ENCODE data around the gene SNCB. TPM values are rescaled to one million over a fixed set of nuclear protein-coding genes. Genes with fewer than 3 reads are reported as not detected.

SNCB gene
- polyA plus RNA-seq, 5 donors: 0.19 to 0.77 (median 0.45) TPM

DNA sequence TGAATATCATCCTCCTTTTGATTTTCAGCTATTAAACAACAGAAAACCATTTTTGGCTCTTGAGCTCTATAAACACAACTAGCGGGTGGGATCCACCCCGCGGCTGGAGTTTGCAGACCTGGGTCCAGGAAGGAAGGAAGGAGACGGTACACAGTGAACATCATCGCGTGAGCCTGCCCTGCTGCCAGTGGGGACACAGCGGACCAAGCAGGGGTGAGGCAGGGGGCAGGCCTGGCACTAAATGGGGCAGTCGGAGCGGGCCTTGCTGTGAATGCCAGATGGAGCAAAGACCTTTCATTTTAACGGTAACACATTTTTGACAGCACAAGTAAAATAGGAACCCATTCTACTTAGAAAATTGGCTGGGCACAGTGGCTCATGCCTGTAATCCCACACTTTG, 31.3 kb upstream of the SNCB start:
- no peak for DNase-seq

DNA sequence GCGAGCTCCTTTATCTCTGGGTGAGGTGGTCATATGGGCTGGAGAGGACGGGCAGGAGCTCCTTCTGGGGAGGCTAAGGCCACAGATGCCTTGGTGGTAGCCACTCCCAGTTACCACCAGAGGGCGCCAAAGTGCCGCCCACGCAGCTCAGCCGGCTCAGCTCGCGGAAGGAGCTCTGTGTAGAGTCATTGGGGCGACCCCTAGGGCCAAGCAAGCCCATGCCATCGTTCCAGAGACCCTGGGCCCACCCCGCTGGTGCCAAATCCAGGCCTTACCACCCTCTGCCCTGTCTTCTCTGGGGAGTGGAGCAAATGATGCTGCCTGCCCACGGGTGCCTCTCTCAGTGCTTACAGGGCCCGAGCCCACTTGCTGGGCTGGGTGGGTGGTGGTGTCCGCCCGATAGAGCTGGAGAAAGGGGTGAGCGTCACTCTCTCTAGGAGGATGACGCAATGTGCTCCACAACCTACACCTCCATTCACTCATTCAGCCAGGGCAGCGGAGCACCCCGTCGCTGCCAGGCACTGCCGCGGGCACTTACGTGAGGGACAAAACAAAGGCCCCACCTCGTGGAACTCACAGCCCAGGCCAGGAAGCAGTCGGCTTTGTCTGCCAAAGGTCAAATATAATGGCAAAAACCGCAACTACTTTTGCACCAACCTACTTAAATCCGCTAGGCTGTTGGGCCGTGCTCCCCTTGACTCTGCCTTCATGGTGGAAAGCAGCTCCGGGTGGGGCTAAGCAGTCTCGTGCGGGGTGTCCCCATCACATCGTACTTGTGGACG, 30.7 kb upstream of the SNCB start:
- peak; percentile 64 to 72 for DNase-seq

DNA sequence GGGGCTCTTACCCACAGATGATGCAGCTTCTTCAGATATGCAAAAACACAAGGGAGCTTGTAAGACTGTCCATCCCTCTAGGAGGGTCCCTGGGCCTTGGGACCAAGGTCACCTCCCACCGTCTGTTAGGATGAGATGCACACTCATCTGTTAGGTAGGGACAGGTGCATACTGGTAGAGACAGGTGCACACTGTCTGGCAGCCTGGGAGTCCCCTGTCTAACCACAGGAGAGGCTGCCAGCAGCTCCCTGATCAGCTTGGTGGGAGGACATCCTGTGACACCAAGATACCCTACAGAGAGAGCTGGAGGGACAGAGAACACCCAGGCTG, 30.2 kb upstream of the SNCB start:
- no peak for DNase-seq

DNA sequence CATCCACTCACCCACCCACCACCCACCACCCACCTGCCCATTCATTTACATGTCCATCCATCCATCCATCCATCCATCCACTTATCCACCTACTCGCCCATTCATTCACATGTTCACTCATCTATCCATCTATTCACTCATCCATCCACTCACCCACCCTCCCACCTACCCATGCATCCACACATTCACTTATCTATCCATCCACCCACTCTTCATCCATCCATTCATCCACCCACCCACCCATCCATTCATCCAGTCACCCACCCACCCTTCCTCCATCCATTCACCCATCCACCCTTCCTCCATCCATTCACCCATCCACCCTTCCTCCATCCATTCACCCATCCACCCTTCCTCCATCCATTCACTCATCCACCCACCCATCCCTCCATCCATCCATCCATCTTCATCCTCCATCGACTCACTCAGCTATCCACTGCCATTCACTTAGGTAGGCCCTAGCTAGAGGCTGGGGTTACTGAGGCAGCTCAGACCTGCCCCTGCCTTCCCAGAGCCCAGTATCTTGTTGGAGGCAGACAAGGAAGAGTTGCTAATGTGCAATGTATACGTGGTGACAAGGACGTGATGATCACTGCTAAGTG, 29.6 kb upstream of the SNCB start:
- no peak for DNase-seq

DNA sequence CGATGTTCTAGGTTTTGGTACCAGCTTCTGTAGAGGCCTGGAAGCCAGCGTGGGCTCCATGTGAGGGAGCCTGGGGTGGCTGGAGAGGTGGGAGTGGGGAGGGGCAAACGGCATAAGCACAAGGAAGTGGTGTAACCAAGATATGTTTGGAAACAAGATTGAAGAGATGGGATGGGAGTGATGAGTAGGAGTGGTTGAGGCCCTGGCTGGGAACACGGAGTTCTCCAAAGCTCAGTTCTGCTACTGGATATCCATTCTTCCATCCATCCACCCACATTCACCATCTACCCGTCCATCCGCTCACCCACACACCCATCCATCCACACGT, 29.1 kb upstream of the SNCB start:
- DNase-seq: no peak

DNA sequence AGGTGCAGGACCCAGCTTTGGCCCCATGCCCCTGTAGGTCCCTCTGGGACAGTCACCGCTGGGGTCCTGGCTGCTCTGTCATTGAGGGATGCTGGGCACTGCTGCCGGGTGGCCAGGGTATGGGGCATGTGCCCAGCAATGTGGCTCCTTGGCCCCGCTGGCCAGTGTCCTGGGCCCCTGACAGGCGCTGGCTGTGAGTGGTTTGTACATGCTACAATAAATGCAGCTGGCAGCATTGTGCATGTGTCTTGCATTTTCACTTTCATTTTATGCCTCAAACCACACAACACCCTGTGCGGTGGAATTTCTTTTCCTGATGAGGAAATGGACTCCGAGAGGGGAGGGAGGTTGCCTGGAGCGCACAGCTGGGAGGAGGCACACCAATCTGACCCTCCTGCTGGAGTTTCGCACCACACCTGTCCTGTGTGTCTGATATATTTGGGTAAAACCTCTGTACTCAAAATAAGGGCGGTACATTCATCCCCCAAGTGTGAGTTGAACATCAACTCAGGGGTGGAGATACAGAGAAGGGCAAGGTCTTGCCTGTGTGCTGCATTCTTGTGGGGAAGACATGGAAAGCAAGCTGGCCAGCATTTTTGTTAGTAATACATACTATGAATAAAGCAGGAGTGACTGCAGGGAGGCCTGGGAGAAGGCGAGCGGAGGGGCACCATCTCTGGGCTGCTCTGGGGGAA, 28.6 kb upstream of the SNCB start:
- DNase-seq: no peak

DNA sequence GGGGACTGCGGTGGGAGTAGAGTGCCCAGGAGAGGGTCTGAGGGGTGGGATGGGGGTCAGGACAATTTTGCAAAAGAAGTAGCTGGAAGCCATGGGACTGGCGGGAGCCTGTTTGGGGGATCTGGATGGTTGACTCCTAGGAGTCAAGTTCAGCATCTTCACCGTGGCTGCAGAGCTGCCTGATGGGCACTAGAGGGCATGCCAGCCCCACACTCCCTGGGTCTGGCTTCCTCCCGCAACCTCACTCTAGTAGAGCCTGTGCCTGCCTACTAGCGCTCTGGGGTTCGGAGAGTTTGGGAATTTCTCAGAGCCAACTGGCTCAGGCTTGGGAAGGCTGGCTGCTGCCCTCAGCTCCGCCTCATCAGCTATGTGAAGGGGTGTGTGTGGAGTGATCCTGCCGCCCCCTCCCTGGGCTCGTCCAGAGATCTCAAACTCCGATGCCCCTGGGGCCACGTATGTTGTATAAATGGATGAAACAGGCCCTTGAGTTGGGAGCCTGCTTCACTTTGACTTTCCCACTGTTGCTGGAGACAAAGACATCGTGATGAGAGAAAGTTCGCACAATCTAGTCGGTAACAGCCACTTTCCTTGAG, 27.8 kb upstream of the SNCB start:
- DNase-seq: peak in 1 of 2 donors; percentile 48

DNA sequence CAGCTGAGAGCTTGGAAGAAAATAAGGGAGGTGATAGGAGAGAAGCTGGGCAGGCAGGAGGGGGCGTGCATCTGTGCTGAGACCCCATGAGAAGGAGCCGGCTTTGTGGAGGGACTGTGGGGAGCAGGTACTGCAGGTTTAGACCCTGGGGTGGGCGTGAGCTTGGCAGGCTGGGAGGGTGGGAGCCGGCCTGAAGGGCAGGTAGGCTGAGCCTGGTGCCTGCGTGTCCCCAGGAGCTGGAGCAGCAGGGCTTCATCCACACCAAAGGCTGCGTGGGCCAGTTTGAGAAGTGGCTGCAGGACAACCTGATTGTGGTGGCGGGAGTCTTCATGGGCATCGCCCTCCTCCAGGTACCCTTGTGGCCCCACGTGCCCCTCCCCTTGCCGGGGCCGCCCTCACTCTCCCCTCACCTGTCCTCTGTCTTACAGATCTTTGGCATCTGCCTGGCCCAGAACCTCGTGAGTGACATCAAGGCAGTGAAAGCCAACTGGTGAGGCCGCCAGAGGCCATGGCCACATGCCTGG, 26.2 kb upstream of the SNCB start:
- DNase-seq: no peak

DNA sequence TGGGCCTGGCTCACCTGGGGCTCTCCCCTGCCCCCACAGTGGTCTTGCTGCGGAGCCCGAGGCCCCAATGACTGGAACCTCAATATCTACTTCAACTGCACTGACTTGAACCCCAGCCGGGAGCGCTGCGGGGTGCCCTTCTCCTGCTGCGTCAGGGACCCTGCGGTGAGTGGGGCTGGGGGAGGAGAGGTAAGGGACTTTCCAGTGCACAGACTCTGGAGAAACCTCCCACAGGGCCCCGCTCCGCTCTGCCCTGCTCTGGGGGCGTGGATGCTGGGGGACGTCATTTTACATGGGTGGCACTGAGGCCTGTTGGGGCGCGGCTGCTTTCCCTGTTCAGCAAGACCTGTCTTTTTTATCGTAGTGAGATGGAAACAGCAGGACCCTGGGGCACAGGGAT, 24.5 kb upstream of the SNCB start:
- DNase-seq: no peak

DNA sequence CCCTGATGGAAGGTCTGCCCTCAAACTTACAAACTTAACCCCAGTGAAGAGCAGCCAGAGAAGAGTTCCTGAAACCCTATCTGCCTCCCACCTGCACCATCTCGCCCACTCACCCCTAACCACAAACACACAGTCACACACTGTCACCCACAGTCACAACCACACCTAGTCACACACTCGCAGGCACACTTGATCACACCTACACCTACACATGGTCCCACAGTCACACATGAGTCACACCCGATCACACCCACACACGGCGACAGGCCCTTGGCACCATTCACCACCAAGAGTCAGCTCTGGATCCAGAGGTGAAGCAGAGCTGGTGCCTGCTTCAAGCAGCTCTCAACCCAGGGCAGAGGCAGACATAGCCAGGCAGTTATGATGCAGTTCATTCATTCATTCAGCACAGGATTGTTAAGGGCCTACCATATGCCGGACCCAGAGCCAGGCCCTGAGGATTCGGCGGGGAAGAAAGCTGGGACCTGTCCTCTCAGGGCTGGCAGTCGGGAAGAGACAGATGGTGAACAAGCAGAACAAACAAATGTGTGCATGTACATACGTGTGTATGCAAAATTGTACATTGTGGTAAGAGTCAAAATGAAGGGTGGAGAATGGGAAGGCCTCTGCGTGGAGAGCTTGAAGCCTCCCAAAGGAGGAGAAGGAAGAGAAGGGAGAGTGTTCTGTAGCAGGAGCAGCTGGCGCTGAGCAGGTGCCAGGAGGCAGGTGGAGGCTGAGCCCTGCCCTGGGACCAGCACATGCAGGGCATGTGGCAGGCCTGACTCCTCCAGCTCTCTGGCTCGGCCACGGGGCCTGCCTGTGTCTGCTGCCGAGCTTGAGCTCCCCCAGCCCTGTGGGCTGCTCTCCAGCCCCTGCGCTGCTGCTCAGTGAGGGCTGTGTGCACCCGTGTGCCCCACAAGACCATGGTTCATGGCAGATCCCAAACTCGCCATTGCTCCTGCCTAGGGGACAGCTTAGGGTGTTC, 23.4 kb upstream of the SNCB start:
- no peak for DNase-seq

DNA sequence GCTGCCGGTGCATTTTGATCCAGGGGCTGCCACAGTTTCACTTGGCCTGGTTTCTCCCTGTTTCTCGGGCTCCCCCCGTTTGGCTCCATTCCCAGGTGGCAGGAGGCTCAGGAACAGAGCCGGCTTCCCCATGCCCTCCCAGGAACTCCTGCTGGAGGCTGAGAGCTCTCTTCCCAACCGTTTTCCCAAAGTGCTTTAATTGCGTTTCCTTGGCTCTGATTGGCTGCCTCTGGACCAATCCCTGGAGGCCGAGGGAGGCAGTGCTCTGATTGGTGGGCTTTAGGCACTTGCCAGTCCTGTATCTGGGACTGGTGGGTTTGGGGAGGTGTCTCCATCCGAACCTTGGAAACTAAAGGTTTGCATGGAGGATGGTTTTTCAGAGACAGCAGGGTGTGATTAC, 21.8 kb upstream of the SNCB start:
- DNase-seq: no peak

DNA sequence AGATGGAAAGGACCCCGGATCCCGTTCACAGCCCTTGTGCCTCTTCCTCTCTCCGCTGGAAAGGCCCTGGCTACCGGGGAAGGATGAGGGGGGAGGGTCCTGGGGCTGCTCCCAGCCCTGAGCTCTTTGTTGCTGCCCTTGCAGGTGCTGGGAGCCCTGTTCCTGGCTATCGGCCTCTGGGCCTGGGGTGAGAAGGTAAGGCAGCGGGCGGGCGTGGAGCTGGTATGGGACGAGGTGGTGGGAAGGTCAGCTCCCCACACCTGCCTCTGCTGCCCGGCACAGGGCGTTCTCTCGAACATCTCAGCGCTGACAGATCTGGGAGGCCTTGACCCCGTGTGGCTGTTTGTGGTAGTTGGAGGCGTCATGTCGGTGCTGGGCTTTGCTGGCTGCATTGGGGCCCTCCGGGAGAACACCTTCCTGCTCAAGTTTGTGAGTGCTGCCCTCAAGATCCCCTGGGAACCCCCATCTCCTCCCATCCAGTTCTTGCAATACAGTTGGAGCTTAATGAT, 21.2 kb upstream of the SNCB start:
- DNase-seq: no peak

DNA sequence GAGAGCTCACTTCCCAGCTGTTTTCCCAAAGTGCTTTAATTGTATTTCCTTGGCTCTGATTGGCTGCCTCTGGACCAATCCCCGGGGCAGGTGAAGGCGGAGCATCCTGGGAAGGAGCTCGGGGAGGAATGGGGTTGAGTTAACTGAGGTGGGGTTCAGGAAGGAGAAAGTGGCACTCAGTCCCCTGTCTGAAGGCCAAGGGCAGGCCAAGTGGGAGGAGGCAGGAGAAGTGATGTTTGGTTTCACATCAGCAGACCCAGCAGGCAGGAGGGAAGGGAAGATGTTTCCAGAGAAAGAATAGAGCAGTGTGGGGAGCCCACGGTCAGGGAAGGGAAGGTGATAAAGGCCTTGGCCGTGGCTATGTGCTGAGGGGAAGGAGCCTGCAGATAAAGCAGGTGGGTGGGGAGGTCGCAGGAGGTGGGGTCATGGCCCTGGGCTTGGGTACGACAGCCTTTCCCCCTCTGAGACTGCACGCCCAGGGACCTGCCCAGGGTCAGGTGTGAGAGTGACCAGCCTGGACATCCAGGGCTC, 20.1 kb upstream of the SNCB start:
- no peak for DNase-seq

DNA sequence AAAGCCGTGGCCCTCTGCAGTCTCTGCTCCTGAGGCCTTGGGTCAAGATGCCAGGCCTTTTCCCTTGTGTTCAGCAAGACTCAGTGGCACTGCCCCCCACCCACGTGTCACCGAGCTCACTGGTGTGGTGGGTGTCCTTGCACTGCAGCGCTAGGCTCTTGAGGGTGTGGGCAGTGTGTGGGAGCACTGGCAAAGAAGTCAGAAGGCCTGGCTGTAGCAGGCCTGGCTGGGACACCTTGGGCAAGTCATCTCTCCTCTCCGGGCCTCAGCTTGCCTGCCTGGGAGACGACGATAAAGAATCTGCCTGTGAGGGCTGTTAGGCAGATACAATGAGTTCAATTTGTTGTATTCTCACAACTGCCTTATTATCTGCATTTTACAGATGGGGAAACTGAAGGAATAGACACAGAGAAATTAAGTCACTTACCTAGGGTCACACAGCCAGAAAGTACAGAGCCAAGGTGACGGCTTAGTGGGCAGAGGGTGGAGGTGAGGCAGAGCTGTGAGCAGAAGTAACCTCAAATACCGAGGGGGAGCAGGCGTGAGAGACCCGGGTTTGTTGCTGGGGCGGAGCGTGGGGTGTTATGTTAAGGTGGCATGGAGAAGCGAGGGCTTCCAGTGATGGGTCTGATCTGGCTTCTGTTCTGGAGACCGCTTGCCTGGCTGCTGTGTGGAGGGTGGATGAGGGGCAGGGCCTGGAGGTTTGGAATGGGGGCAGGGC, 18.3 kb upstream of the SNCB start:
- DNase-seq: no peak

DNA sequence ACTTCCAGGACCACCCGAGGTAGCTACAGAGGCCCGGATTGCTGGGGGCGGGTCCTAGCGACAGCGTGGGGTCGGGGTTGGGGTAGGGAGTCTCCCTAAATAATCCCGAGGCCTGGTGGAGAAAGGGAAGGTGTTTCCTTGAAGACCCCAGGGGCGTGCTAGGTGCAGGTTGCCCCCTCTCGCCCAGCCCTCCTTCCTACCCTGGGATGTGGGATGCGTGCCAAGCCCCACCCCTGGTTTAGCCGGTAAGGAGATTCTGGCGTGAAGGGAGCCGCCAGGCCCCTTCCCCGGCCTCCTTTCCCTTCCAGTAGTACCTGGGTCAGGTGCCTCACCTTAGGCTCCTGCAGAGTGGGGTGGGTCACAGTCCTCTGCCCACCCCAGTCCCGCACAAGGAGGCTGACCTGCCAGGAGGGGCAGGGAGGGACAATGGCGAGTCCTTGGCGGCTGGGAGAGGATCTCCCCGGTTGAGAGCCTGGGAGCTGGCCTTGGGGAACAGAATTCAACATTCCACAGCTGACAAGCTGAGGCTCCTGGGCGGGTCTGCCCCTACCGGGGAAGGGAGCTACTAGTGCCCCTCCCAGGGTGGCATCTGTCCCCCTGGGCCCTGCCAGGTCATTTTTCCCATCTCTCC, 17.6 kb upstream of the SNCB start:
- DNase-seq: peak in 1 of 2 donors; percentile 52

DNA sequence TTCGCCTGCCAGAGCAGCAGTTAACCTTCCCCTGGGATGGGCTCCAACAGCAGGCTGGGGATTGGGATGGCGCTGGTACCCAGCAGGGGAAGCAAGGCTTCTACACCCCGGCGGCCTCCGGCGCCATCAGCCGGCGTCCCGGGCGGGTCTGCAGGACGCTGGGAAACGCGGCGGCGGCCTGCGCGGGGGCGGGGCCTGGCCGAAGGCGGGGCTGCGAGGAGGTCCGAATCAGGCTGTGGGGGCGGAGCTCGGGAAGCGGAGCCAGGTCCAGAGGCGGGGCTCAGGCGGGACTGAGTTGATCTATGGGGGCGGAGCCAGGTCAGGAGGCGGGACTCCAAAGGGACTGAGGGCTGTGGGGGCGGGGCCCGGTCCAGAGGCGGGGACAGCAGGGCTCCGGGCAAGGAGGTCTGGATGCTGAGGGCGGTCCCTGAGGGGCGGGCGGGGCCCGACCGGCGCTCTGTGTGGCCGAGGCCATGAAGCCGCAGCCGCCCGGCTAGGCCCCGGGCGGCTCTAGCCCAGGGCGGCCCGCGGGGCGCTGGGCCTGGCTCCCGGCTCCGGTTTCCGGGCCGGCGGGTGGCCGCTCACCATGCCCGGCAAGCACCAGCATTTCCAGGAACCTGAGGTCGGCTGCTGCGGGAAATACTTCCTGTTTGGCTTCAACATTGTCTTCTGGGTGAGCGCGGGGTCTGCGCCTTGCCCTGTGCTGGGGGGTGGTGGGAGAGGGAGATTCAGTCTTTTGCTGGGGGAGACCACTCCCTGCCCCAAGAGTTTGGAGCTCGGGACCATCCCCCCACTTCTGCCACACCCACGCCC, 16.9 kb upstream of the SNCB start, which contains the start of gene TSPAN17:
Gene TSPAN17 (plus strand): TSS at position 455 of the 813 bp plus-strand sequence. CDS start 132 bp downstream, at position 587.
- DNase-seq: peak; percentile 99 to 100

DNA sequence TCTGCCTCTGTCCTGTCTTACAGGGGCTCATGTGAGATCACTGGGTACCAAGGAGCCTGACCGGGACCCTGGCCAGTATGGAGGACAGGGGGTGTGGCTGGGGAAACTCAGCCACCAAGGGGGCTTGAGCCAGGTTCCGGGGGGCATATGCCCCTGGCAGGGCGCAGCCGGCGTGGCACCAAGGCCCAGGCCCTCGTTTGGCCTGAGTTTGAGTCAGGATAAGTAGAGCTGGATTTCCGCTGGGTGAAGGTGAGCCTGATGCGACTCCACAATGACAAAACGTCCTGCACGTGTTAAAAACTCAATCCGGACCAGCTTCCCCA, 16.3 kb upstream of the SNCB start:
- no peak for DNase-seq

DNA sequence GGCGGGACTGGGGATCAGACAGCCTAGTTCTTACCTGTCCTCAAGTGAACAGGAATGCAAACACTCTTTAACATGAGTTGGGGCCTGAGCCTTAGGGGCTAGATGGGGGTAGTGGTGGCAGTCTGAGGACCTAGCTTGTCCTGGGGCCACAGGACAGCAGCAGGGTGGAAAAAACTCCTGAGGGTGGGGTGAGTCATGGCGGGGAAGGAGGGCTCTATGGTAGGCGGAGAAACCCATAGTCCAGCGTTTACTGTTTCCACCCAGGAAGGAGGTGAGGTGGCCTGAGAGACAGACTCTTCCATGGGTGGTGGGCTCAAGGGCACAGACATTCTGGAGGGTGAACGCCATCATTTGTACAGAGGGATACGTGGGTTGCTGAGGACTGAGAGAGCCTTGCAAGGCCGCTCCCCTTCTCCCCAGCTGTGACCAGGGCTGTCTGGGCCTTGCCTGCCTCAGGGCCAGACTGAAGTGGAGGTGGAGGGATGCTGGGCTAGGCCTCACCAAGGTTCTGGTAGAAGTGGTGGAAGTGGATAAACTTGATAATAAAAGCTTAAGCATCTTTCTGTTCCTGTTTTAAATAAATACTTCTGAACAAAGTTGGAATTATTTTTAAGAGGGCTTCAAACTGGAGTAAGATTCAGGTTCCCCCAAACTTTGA, 15.8 kb upstream of the SNCB start:
- no peak for DNase-seq
